ENCODE data around the gene KIDINS220. TPM values are rescaled to one million over a fixed set of nuclear protein-coding genes. Genes with fewer than 3 reads are reported as not detected.

Gene KIDINS220
- total RNA-seq, 1 experiment from 2014 or later, result 20.1 TPM

DNA sequence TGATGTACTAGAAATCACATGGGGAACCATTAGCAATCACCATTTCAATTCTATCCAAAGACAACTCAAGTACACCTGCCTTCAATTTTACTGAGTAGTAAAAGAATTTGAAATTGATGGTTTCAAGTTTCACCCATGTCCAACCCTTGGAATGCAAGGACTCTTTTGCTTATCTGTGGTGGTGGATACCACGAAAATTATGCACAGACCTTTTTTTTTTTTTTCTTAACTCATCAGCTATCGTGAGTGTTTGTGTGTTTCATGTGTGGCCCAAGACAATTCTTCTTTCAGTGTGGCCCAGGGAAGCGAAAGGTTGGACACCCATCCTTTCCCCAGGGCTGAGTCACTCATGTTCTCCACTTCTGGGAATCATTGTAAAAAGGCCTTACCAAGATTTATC is 132.5 kb downstream of the KIDINS220 start:
- Histone ChIP-seq H3K79me2 (ENCODE audit: insufficient read depth, low read length) (no peaks in the 10 kb centered on the region), H3K36me3 (ENCODE audit: control insufficient read depth in 1 of 2, insufficient read depth in 2 of 2, low read length in 2 of 2) (no peaks in the 10 kb centered on the region), H2AFZ (ENCODE audit: low read depth, low read length, poor library complexity, severe bottlenecking) (no peak overlapping the region), H4K20me1 (ENCODE audit: insufficient read depth) (no peaks in the 10 kb centered on the region), H3K4me3 (replicated peaks in 1 of 2; ENCODE audit: low read depth in 1 of 2, low read length in 2 of 2) (no peak overlapping the region), H3K9me2 (ENCODE audit: insufficient read depth) (no peaks in the 10 kb centered on the region), H3K9me3 (ENCODE audit: control insufficient read depth in 1 of 2, insufficient read depth in 1 of 2, low read depth in 1 of 2, low read length in 2 of 2) (no peaks in the 10 kb centered on the region), H3K27me3 (ENCODE audit: insufficient read depth, low read length) (no peaks in the 10 kb centered on the region), H3K4me1 (ENCODE audit: control insufficient read depth in 1 of 2, insufficient read depth in 2 of 2, low read length in 2 of 2) (no peaks in the 10 kb centered on the region), H3K27ac (ENCODE audit: low read depth, low read length) (no peak overlapping the region), H3K4me2 (ENCODE audit: low read length) (no peak overlapping the region), H3K9ac (ENCODE audit: low read length) (no peak overlapping the region)
- TF ChIP-seq EZH2phosphoT487 (IDR thresholded peaks at IDR 0.05; ENCODE audit: borderline replicate concordance) (no peak), EZH2 (IDR thresholded peaks at IDR 0.05) (no peak), TCF7L2 (IDR thresholded peaks at IDR 0.05; ENCODE audit: borderline replicate concordance, extremely low read depth, insufficient read depth, insufficient read length) (no peak), YY1 (IDR thresholded peaks at IDR 0.05; ENCODE audit: extremely low read depth, insufficient replicate concordance, low read depth, low read length) (no peak), SP1 (IDR thresholded peaks at IDR 0.05; ENCODE audit: low read depth) (no peak), SIN3A (IDR thresholded peaks at IDR 0.05; ENCODE audit: low read depth) (no peak), ZNF274 (IDR thresholded peaks at IDR 0.05; ENCODE audit: low read depth, low read length) (no peak)
- TF ChIP-seq, protein P1, sequence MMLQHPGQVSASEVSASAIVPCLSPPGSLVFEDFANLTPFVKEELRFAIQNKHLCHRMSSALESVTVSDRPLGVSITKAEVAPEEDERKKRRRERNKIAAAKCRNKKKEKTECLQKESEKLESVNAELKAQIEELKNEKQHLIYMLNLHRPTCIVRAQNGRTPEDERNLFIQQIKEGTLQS (IDR thresholded peaks at IDR 0.05), result no peak
- TF ChIP-seq, protein P2, sequence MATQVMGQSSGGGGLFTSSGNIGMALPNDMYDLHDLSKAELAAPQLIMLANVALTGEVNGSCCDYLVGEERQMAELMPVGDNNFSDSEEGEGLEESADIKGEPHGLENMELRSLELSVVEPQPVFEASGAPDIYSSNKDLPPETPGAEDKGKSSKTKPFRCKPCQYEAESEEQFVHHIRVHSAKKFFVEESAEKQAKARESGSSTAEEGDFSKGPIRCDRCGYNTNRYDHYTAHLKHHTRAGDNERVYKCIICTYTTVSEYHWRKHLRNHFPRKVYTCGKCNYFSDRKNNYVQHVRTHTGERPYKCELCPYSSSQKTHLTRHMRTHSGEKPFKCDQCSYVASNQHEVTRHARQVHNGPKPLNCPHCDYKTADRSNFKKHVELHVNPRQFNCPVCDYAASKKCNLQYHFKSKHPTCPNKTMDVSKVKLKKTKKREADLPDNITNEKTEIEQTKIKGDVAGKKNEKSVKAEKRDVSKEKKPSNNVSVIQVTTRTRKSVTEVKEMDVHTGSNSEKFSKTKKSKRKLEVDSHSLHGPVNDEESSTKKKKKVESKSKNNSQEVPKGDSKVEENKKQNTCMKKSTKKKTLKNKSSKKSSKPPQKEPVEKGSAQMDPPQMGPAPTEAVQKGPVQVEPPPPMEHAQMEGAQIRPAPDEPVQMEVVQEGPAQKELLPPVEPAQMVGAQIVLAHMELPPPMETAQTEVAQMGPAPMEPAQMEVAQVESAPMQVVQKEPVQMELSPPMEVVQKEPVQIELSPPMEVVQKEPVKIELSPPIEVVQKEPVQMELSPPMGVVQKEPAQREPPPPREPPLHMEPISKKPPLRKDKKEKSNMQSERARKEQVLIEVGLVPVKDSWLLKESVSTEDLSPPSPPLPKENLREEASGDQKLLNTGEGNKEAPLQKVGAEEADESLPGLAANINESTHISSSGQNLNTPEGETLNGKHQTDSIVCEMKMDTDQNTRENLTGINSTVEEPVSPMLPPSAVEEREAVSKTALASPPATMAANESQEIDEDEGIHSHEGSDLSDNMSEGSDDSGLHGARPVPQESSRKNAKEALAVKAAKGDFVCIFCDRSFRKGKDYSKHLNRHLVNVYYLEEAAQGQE (IDR thresholded peaks at IDR 0.05; ENCODE audit: low read depth), result no peak
- TF ChIP-seq, protein P3, sequence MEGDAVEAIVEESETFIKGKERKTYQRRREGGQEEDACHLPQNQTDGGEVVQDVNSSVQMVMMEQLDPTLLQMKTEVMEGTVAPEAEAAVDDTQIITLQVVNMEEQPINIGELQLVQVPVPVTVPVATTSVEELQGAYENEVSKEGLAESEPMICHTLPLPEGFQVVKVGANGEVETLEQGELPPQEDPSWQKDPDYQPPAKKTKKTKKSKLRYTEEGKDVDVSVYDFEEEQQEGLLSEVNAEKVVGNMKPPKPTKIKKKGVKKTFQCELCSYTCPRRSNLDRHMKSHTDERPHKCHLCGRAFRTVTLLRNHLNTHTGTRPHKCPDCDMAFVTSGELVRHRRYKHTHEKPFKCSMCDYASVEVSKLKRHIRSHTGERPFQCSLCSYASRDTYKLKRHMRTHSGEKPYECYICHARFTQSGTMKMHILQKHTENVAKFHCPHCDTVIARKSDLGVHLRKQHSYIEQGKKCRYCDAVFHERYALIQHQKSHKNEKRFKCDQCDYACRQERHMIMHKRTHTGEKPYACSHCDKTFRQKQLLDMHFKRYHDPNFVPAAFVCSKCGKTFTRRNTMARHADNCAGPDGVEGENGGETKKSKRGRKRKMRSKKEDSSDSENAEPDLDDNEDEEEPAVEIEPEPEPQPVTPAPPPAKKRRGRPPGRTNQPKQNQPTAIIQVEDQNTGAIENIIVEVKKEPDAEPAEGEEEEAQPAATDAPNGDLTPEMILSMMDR (IDR thresholded peaks at IDR 0.05 in 2 of 3, conservative IDR thresholded peaks at IDR 0.05 in 1 of 3; ENCODE audit: borderline replicate concordance in 1 of 3, insufficient read depth in 1 of 3, low read depth in 2 of 3, low read length in 2 of 3), result no peak
- BruUV-seq (replicated peaks), result no TSS peak
- DNase-seq (ENCODE audit: low read depth, low spot score) (no peak), ATAC-seq (no peak)
- intact Hi-C loops (cut with micrococcal nuclease), result no loop called here
- CTCF ChIA-PET, result no interaction called here
- RAD21 ChIA-PET (ENCODE audit: low non-redundant PET in 1 of 2, low total read pairs in 2 of 2, uncharacterized antibody in 2 of 2, unreplicated experiment in 2 of 2), result no interaction called here
- POLR2A ChIA-PET, result no interaction called here
